Measurements from ENCODE around the gene LAIR1.

DNA sequence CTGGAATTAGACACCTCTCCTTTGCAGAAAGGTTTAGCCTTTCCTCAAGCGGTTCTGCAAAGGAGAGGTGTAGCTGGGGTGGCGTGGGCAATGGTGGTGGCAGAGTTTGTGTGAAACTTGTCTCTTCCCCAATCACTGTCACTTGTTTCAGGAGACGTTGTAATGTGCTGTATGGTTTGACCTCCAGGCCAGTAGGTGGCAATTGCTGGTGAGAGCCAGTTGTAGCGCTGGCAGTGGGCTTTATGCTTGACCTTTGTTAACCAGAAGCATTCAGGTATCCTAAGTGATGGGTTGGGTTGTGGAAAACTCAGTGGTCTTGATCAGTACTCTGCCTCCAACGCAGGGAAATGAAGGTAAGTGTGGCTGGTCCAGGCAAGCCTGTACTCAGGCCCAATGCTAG, 39.1 kb downstream of the LAIR1 start:
- TF ChIP-seq POLR2A (IDR thresholded peaks at IDR 0.05; ENCODE audit: low read depth) (no peak), CTCF (IDR thresholded peaks at IDR 0.05) (no peak), POLR2AphosphoS5 (IDR thresholded peaks at IDR 0.05) (no peak)
